ENCODE measurements around the gene ZNF236.

DNA sequence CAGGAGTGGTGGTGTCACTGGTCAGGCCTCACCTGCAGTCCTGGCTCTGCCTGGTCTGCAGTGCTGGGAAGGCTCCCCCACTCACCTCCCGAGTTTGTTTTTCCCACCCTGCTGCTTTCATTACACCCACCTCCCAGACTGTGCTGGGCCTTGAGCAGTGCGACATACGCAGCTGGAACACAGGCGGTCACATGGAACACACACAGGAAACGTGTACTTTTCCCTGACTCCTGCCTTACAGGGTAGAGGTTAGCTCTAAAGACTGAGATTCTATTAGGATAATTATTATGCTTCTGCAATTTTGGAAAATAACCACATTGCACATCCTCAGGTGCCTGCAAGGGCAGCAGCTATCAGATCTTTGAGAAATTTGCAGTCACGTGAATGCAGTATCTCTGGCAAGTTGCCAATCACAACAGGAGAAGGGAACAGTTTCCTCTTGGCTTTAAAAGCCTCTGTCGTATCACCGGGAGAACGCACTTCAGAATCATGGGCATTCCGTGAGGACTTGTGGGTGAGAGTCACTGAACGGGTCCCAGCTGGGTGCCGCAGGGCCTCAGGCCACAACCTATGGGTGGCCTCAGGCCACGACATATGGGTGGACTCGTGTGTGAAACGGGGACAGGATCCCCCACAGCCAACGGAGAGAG lies 136.5 kb downstream of the ZNF236 start:
- TF ChIP-seq POLR2A (IDR thresholded peaks at IDR 0.05) = no peak
- TF ChIP-seq, protein P1, sequence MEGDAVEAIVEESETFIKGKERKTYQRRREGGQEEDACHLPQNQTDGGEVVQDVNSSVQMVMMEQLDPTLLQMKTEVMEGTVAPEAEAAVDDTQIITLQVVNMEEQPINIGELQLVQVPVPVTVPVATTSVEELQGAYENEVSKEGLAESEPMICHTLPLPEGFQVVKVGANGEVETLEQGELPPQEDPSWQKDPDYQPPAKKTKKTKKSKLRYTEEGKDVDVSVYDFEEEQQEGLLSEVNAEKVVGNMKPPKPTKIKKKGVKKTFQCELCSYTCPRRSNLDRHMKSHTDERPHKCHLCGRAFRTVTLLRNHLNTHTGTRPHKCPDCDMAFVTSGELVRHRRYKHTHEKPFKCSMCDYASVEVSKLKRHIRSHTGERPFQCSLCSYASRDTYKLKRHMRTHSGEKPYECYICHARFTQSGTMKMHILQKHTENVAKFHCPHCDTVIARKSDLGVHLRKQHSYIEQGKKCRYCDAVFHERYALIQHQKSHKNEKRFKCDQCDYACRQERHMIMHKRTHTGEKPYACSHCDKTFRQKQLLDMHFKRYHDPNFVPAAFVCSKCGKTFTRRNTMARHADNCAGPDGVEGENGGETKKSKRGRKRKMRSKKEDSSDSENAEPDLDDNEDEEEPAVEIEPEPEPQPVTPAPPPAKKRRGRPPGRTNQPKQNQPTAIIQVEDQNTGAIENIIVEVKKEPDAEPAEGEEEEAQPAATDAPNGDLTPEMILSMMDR (IDR thresholded peaks at IDR 0.05) = no peak
